H1 (cell line): ENCODE results near the gene RWDD1. TPM values are rescaled to one million over a fixed set of nuclear protein-coding genes. Genes with fewer than 3 reads are reported as not detected.

Experiments
- PHF8 ChIP-seq: fragments of 200-600 bp; sonication (generic); conservative IDR thresholded peaks from 2 replicates; pipeline ENCODE4 v1.7.1; 2012; ENCODE audit warnings: low read depth, mild to moderate bottlenecking, inconsistent platforms, low read length, moderate library complexity
- polyA plus RNA-seq, 7 experiments: library from polyadenylated mRNA; depleted of rRNA in 3 of 7; stranded (reverse) in 5 of 7; unstranded in 2 of 7; fragments of >200 nt in 5 of 7; fragments of 200-250 nt in 2 of 7; gene quantifications; 1 replicate in 5 of 7; 2 replicates in 1 of 7; 4 replicates in 1 of 7; pipeline versions ENCODE4 v1.2.1 to v1.2.3, GENCODE V29; 2011 to 2013; ENCODE audit warnings: missing spikeins in 2 of 7, mixed read lengths in 2 of 7
- total RNA-seq: library from RNA; stranded (reverse); fragmentation: NEBNext Ultra II Directional; extraction: Animal tissue kit (Norgen Biotek cat#: 25700); gene quantifications from 2 replicates; pipeline ENCODE4 v1.2.1, GENCODE V29; 2021

Gene RWDD1
- total and polyA plus RNA-seq, 2 of the 8 experiments (the other 6 are each of a cell fraction or from before 2014, with no cell fraction given), result 19.5 to 35.2 TPM

DNA sequence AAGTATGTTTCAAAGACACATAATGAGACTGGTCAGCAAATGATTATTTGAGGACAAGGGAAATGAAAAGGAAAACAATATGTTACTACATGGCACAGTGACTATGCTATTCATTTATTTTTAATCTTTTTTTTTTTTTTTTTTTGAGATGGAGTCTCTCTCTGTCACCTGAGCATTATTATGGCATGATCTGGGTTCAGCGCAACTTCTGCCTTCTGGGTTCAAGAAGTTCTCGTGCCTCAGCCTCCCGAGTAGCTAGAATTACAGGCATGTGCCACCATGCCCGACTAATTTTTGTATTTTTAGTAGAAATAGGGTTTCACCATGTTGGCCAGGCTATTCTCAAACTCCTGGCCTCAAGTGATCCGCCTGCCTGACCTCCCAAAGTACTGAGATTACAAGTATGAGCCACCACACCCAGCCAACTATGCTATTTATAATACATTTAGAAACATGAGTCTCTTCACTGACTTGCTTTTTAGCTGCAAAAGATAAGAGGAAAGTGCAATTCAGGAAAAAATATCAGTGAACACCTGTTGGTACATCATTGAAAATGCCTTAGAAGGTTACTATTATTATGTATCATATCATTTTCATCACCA lies 14.4 kb upstream of the RWDD1 start (continued):
- TF ChIP-seq PHF8, result no peak
